H9 (cell line): ENCODE data around the gene MBNL1. TPM values are rescaled to one million over a fixed set of nuclear protein-coding genes. Genes with fewer than 3 reads are reported as not detected.

ENCODE experiments used
- DNase-seq: peaks from one replicate; pipeline ENCODE4 v3.0.0-alpha.2; 2017
- H2AFZ ChIP-seq: one replicate; pipeline ENCODE4 v1.6.1; 2013; ENCODE audit warnings: mild to moderate bottlenecking, low read length, control low read depth, moderate library complexity
- H2AK5ac ChIP-seq: 2 replicates; pipeline ENCODE4 v1.6.1; 2013; ENCODE audit warnings: low read length, control low read depth, mixed read lengths; ENCODE audit not compliant: insufficient read length
- H2BK120ac ChIP-seq: one replicate; pipeline ENCODE4 v1.6.1; 2013; ENCODE audit warnings: low read depth, mild to moderate bottlenecking, low read length, control low read depth, inconsistent platforms; ENCODE audit not compliant: poor library complexity, severe bottlenecking
- H2BK12ac ChIP-seq: 2 replicates; pipeline ENCODE4 v1.6.1; 2013; ENCODE audit warnings: low read length, control low read depth, mixed read lengths, low read depth; ENCODE audit not compliant: insufficient read length
- H2BK15ac ChIP-seq: 2 replicates; pipeline ENCODE4 v1.6.1; 2013; ENCODE audit warnings: low read depth, low read length, control low read depth
- H2BK20ac ChIP-seq: one replicate; pipeline ENCODE4 v1.6.1; 2013; ENCODE audit warnings: low read depth, mild to moderate bottlenecking, low read length, control low read depth, inconsistent platforms; ENCODE audit not compliant: poor library complexity, severe bottlenecking
- H2BK5ac ChIP-seq: 2 replicates; pipeline ENCODE4 v1.6.1; 2013; ENCODE audit warnings: low read length, control low read depth, mixed read lengths; ENCODE audit not compliant: insufficient read length
- H3K14ac ChIP-seq: 2 replicates; pipeline ENCODE4 v1.6.1; 2013; ENCODE audit warnings: low read length, control low read depth; ENCODE audit not compliant: insufficient read depth
- H3K18ac ChIP-seq: 2 replicates; pipeline ENCODE4 v1.6.1; 2013; ENCODE audit warnings: low read depth, mild to moderate bottlenecking, mixed read lengths, low read length, control low read depth; ENCODE audit not compliant: insufficient read length
- H3K23ac ChIP-seq: 2 replicates; pipeline ENCODE4 v1.6.1; 2013; ENCODE audit warnings: low read length, control low read depth, mixed read lengths, low read depth; ENCODE audit not compliant: insufficient read length
- H3K23me2 ChIP-seq: 2 replicates; pipeline ENCODE4 v1.6.1; 2013; ENCODE audit warnings: low read depth, mild to moderate bottlenecking, mixed read lengths, low read length, control low read depth; ENCODE audit not compliant: insufficient read length, poor library complexity, severe bottlenecking
- H3K27ac ChIP-seq: 2 replicates; pipeline ENCODE4 v1.5.1; 2013; ENCODE audit warnings: low read length, control low read depth, mixed read lengths, low read depth; ENCODE audit not compliant: insufficient read length
- H3K27me3 ChIP-seq: 2 replicates; pipeline ENCODE4 v1.6.1; 2013; ENCODE audit warnings: low read length, control low read depth, inconsistent platforms; ENCODE audit not compliant: insufficient read depth
- H3K4ac ChIP-seq: 2 replicates; pipeline ENCODE4 v1.6.1; 2013; ENCODE audit warnings: low read depth, mild to moderate bottlenecking, control low read depth, inconsistent platforms, low read length, moderate library complexity
- H3K4me1 ChIP-seq: 2 replicates; pipeline ENCODE4 v1.6.1; 2013; ENCODE audit warnings: low read length, control low read depth, inconsistent platforms; ENCODE audit not compliant: insufficient read depth
- H3K4me2 ChIP-seq: 2 replicates; pipeline ENCODE4 v1.6.1; 2013; ENCODE audit warnings: low read length, control low read depth, mixed read lengths; ENCODE audit not compliant: insufficient read length, insufficient read depth
- H3K56ac ChIP-seq: 2 replicates; pipeline ENCODE4 v1.6.1; 2013; ENCODE audit warnings: low read depth, mild to moderate bottlenecking, mixed read lengths, low read length, control low read depth; ENCODE audit not compliant: insufficient read length
- H3K79me1 ChIP-seq: 2 replicates; pipeline ENCODE4 v1.6.1; 2013; ENCODE audit warnings: low read depth, mild to moderate bottlenecking, moderate library complexity, low read length, control low read depth, inconsistent platforms; ENCODE audit not compliant: insufficient read depth, poor library complexity, severe bottlenecking
- H3K79me2 ChIP-seq: 2 replicates; pipeline ENCODE4 v1.6.1; 2013; ENCODE audit warnings: low read length, control low read depth, inconsistent platforms; ENCODE audit not compliant: insufficient read depth
- H3K9ac ChIP-seq: 2 replicates; pipeline ENCODE4 v1.6.1; 2013; ENCODE audit warnings: low read length, control low read depth, mixed read lengths; ENCODE audit not compliant: insufficient read length; ENCODE audit errors: extremely low read depth
- H3K9me3 ChIP-seq: one replicate; pipeline ENCODE4 v1.6.1; 2013; ENCODE audit warnings: low read depth, low read length, inconsistent platforms; ENCODE audit not compliant: control insufficient read depth
- H3T11ph ChIP-seq: one replicate; pipeline ENCODE4 v1.6.1; 2013; ENCODE audit warnings: mild to moderate bottlenecking, low read length, control low read depth, inconsistent platforms
- H4K20me1 ChIP-seq: one replicate; pipeline ENCODE4 v1.6.1; 2013; ENCODE audit not compliant: control insufficient read depth, insufficient read length, insufficient read depth
- H4K5ac ChIP-seq: 2 replicates; pipeline ENCODE4 v1.6.1; 2013; ENCODE audit warnings: low read depth, mild to moderate bottlenecking, mixed read lengths, low read length, control low read depth; ENCODE audit not compliant: insufficient read length
- H4K8ac ChIP-seq: replicated peaks from 2 replicates; pipeline ENCODE4 v1.6.1; 2013; ENCODE audit warnings: low read length, control low read depth, mixed read lengths, low read depth; ENCODE audit not compliant: insufficient read length
- H4K91ac ChIP-seq: 2 replicates; pipeline ENCODE4 v1.6.1; 2013; ENCODE audit warnings: low read depth, mild to moderate bottlenecking, moderate library complexity, mixed read lengths, low read length, control low read depth; ENCODE audit not compliant: insufficient read length
- H3K27ac Mint-ChIP-seq, 3 experiments: 2 replicates in 2 of 3; 3 replicates in 1 of 3; pipeline ENCODE4 v1.8.0; 2020 to 2021; ENCODE audit warnings: mixed read lengths in 3 of 3, mild to moderate bottlenecking in 1 of 3, moderate library complexity in 1 of 3
- H3K27me3 Mint-ChIP-seq: 2 replicates; pipeline ENCODE4 v1.8.0; 2021; ENCODE audit warnings: low read depth, mild to moderate bottlenecking, moderate library complexity, mixed read lengths
- H3K36me3 Mint-ChIP-seq, 3 experiments: 2 replicates in 2 of 3; 3 replicates in 1 of 3; pipeline ENCODE4 v1.8.0; 2020 to 2021; ENCODE audit warnings: low read depth in 3 of 3, mixed read lengths in 3 of 3; ENCODE audit not compliant: insufficient read depth in 1 of 3
- H3K4me1 Mint-ChIP-seq, 2 experiments: 2 replicates each; pipeline ENCODE4 v1.8.0; 2020; ENCODE audit warnings: mixed read lengths in 2 of 2
- H3K4me3 Mint-ChIP-seq, 2 experiments: 2 replicates in 1 of 2; 3 replicates in 1 of 2; pipeline ENCODE4 v1.8.0; 2020 to 2021; ENCODE audit warnings: mild to moderate bottlenecking in 2 of 2, mixed read lengths in 2 of 2, moderate library complexity in 1 of 2
- H3K9me3 Mint-ChIP-seq, 2 experiments: 2 replicates in 1 of 2; 3 replicates in 1 of 2; pipeline ENCODE4 v1.8.0; 2020; ENCODE audit warnings: mild to moderate bottlenecking in 2 of 2, mixed read lengths in 2 of 2, moderate library complexity in 1 of 2
- CTCF ChIP-seq: fragments of 200-600 bp; sonication (generic); conservative IDR thresholded peaks from 3 replicates; pipeline ENCODE4 v1.8.0; 2021; ENCODE audit warnings: antibody characterized with exemption, mild to moderate bottlenecking
- WGBS: extraction: QIAGEN DNeasy Blood & Tissue Kit; methylation state at CpG from one replicate; pipeline ENCODE4 v1.1.7; 2013; ENCODE audit warnings: missing lambda C conversion rate, low lambda C conversion rate, mixed read lengths; ENCODE audit not compliant: insufficient read length; ENCODE audit errors: extremely low coverage; 5-methylcytosine and 5-hydroxymethylcytosine counted together
- total RNA-seq: library from RNA; stranded (reverse); gene quantifications from 2 replicates; pipeline ENCODE4 v1.2.1, GENCODE V29; 2021

Gene MBNL1
- total RNA-seq, 1 experiment from 2014 or later: 14.9 TPM

GRCh38 chr3:152298393-152299248 is 29.9 kb downstream of the MBNL1 start:
- Histone ChIP-seq H2BK5ac (no peak overlapping the region), H4K8ac (no peak overlapping the region), H2BK15ac (no peak overlapping the region), H4K91ac (no peak overlapping the region), H3K27me3 (no peaks in the 10 kb centered on the region), H4K20me1 (no peaks in the 10 kb centered on the region), H3K18ac (peak overlapping the region; percentile 49), H3K14ac (no peak overlapping the region), H2BK120ac (no peak overlapping the region), H2AFZ (no peak overlapping the region), H3K4me2 (no peak overlapping the region), H4K5ac (no peak overlapping the region), H3K27ac (peak overlapping the region; percentile 5), H3K23ac (no peak overlapping the region), H3K9ac (no peak overlapping the region), H3K9me3 (no peaks in the 10 kb centered on the region), H3K4me1 (peaks cover 4% of the 10 kb centered on the region; the same call in 1 of the 2 replicates), H3K79me1 (no peaks in the 10 kb centered on the region), H2AK5ac (no peak overlapping the region), H3K56ac (no peak overlapping the region), H3K79me2 (peaks cover 5% of the 10 kb centered on the region; the same call in 1 of the 2 replicates), H3T11ph (no peak overlapping the region), H2BK12ac (no peak overlapping the region), H3K23me2 (no peaks in the 10 kb centered on the region), H3K4ac (no peak overlapping the region), H2BK20ac (no peak overlapping the region)
- Mint-ChIP-seq H3K27me3 (no peaks in the 10 kb centered on the region), H3K36me3 (no peaks in the 10 kb centered on the region), H3K9me3 (no peaks in the 10 kb centered on the region), H3K27ac (peak overlapping the region; percentile 50 to 96 (median 94); a peak in 5 of 7 replicates), H3K4me1 (peaks cover 54 to 55% of the 10 kb centered on the region in 2 experiments), H3K4me3 (no peak overlapping the region; a peak in 1 of 5 replicates)
- WGBS: no CpG with 5 or more reads among the region's 14 CpGs
- no peak for TF ChIP-seq CTCF
- DNase-seq: no peak
